HCT116 (cell line): ENCODE measurements around the gene PCSK9. TPM values are rescaled to one million over a fixed set of nuclear protein-coding genes. Genes with fewer than 3 reads are reported as not detected.

Source experiments
- ATAC-seq: fragments of 200-7000 bp; cut with Tn5 transposase; 2 replicates; pipeline ENCODE4 v1.9.1; 2020; ENCODE audit warnings: mild to moderate bottlenecking, moderate library complexity
- BruUV-seq: library from RNA; stranded (reverse); fragments of 400-500 nt; replicated peaks from 2 replicates; lab custom pipeline; 2021; lab: Mats Ljungman, UMichigan
- CTCF ChIA-PET: fragments of 300-600 bp; sonication (Branson Sonifier 250); formaldehyde crosslinking; loops from one replicate; lab custom pipeline; 2021; ENCODE audit warnings: antibody characterized with exemption; lab: Charles Lee
- POLR2A ChIA-PET: fragments of 300-600, 350-600 bp; sonication (Branson Sonifier 250); formaldehyde crosslinking; loops from one replicate; lab custom pipeline; 2021; ENCODE audit warnings: antibody characterized with exemption; lab: Charles Lee
- RAD21 ChIA-PET, 2 experiments: fragments of 300-600 bp; sonication (Branson Sonifier 250); formaldehyde crosslinking; loops; one replicate each; lab custom pipeline; 2023; ENCODE audit warnings: low total read pairs in 2 of 2; ENCODE audit not compliant: uncharacterized antibody in 2 of 2, unreplicated experiment in 2 of 2, low non-redundant PET in 1 of 2; lab: Charles Lee
- DNase-seq: peaks from one replicate; pipeline ENCODE4 v3.0.0-alpha.2; 2010; ENCODE audit warnings: low read depth, low spot score
- H2AFZ ChIP-seq: fragments of 200-600 bp; shearing (Covaris generic), sonication (generic); 2 replicates; pipeline ENCODE4 v1.6.1; 2017; ENCODE audit warnings: low read depth, mixed run types, mixed read lengths, antibody characterized with exemption, low read length; ENCODE audit not compliant: poor library complexity, severe bottlenecking
- H3K27ac ChIP-seq: 2 replicates; pipeline ENCODE4 v1.5.1; 2012; ENCODE audit warnings: low read depth, low read length
- H3K27me3 ChIP-seq: fragments of 200-600 bp; sonication (generic); 2 replicates; pipeline ENCODE4 v1.6.1; 2016; ENCODE audit warnings: mixed run types, low read length, mixed read lengths; ENCODE audit not compliant: insufficient read depth
- H3K36me3 ChIP-seq, 2 experiments: fragments of 200-500 bp in 1 of 2; fragments of 200-600 bp in 1 of 2; sonication (Bioruptor generic) in 1 of 2; sonication (generic) in 1 of 2; 2 replicates each; pipeline versions ENCODE4 v1.5.1 to v1.6.1; 2014 to 2016; ENCODE audit warnings: low read length in 2 of 2, inconsistent platforms in 1 of 2, mixed read lengths in 1 of 2, mixed run types in 1 of 2; ENCODE audit not compliant: insufficient read depth in 2 of 2, control insufficient read depth in 1 of 2
- H3K4me1 ChIP-seq, 2 experiments: fragments of 200-600 bp in 1 of 2; sonication (generic) in 1 of 2; 2 replicates each; pipeline versions ENCODE4 v1.5.1 to v1.6.1; 2012 to 2017; ENCODE audit warnings: low read length in 2 of 2, inconsistent platforms in 1 of 2, mild to moderate bottlenecking in 1 of 2, mixed read lengths in 1 of 2, mixed run types in 1 of 2, moderate library complexity in 1 of 2; ENCODE audit not compliant: insufficient read depth in 2 of 2, control insufficient read depth in 1 of 2
- H3K4me2 ChIP-seq: fragments of 200-600 bp; sonication (generic); 2 replicates; pipeline ENCODE4 v1.6.1; 2017; ENCODE audit warnings: mixed run types, low read length, mixed read lengths
- H3K4me3 ChIP-seq, 2 experiments: fragments of 200-600 bp in 1 of 2; sonication (generic) in 1 of 2; replicated peaks in 1 of 2; 2 replicates each; pipeline ENCODE4 v1.5.1; 2011 to 2016; ENCODE audit warnings: low read length in 2 of 2, control low read depth in 1 of 2, low read depth in 1 of 2, mild to moderate bottlenecking in 1 of 2, mixed read lengths in 1 of 2, mixed run types in 1 of 2
- H3K79me2 ChIP-seq: fragments of 200-600 bp; sonication (generic); 2 replicates; pipeline ENCODE4 v1.6.1; 2017; ENCODE audit warnings: mild to moderate bottlenecking, mixed run types, low read length, moderate library complexity, mixed read lengths; ENCODE audit not compliant: insufficient read depth
- H3K9ac ChIP-seq: fragments of 200-600 bp; sonication (generic); 2 replicates; pipeline ENCODE4 v1.6.1; 2016; ENCODE audit warnings: low read length, mixed read lengths
- H3K9me2 ChIP-seq: fragments of 200-600 bp; sonication (generic), shearing (Covaris generic); 2 replicates; pipeline ENCODE4 v1.6.1; 2017; ENCODE audit warnings: mixed run types, mild to moderate bottlenecking, moderate library complexity; ENCODE audit not compliant: insufficient read depth
- H3K9me3 ChIP-seq, 2 experiments: fragments of 200-500 bp in 1 of 2; fragments of 200-600 bp in 1 of 2; sonication (Bioruptor generic) in 1 of 2; sonication (generic) in 1 of 2; 2 replicates each; pipeline ENCODE4 v1.6.1; 2014 to 2017; ENCODE audit warnings: low read length in 2 of 2, mixed read lengths in 2 of 2, inconsistent platforms in 1 of 2, low read depth in 1 of 2, mild to moderate bottlenecking in 1 of 2, mixed run types in 1 of 2, moderate library complexity in 1 of 2; ENCODE audit not compliant: control insufficient read depth in 1 of 2, insufficient read depth in 1 of 2
- H4K20me1 ChIP-seq: fragments of 200-600 bp; sonication (generic), shearing (Covaris generic); 2 replicates; pipeline ENCODE4 v1.6.1; 2017; ENCODE audit warnings: mixed run types, mild to moderate bottlenecking, moderate library complexity; ENCODE audit not compliant: insufficient read depth
- CBX3 ChIP-seq: IDR thresholded peaks from 2 replicates; pipeline ENCODE4 v1.6.1; 2012; ENCODE audit warnings: low read depth
- CEBPB ChIP-seq: IDR thresholded peaks from 2 replicates; pipeline ENCODE4 v1.6.1; 2012; ENCODE audit warnings: low read depth
- EGR1 ChIP-seq: IDR thresholded peaks from 2 replicates; pipeline ENCODE4 v1.6.1; 2012; ENCODE audit warnings: low read depth
- EZH2 ChIP-seq: fragments of 200-600 bp; sonication (generic); IDR thresholded peaks from 2 replicates; pipeline ENCODE4 v1.6.1; 2017; ENCODE audit warnings: antibody characterized with exemption, mixed run types
- MAX ChIP-seq: IDR thresholded peaks from 2 replicates; pipeline ENCODE4 v1.6.1; 2012
- POLR2A ChIP-seq: IDR thresholded peaks from 2 replicates; pipeline ENCODE4 v1.7.0; 2011; ENCODE audit warnings: borderline replicate concordance; ENCODE audit not compliant: insufficient read depth, insufficient read length; ENCODE audit errors: extremely low read depth
- POLR2AphosphoS5 ChIP-seq: IDR thresholded peaks from 2 replicates; pipeline ENCODE4 v1.6.1; 2011; ENCODE audit warnings: mild to moderate bottlenecking, low read depth, low read length, moderate library complexity
- RAD21 ChIP-seq: IDR thresholded peaks from 2 replicates; pipeline ENCODE4 v1.6.1; 2012; ENCODE audit warnings: low read depth, mild to moderate bottlenecking
- REST ChIP-seq: IDR thresholded peaks from 2 replicates; pipeline ENCODE4 v1.6.1; 2012; ENCODE audit warnings: low read depth
- SIN3A ChIP-seq: IDR thresholded peaks from 2 replicates; pipeline ENCODE4 v1.6.1; 2012; ENCODE audit warnings: low read depth
- SP1 ChIP-seq: IDR thresholded peaks from 2 replicates; pipeline ENCODE4 v1.6.1; 2012; ENCODE audit warnings: low read depth
- SRF ChIP-seq: IDR thresholded peaks from 2 replicates; pipeline ENCODE4 v1.6.1; 2012; ENCODE audit warnings: low read depth
- ZFX ChIP-seq: fragments of 450-650 bp; IDR thresholded peaks from 2 replicates; pipeline ENCODE4 v1.6.1; 2017
- ZNF274 ChIP-seq: fragments of 200-500 bp; sonication (Bioruptor generic); IDR thresholded peaks from 2 replicates; pipeline ENCODE4 v1.6.1; 2014; ENCODE audit warnings: mild to moderate bottlenecking, low read depth, low read length, inconsistent platforms
- intact Hi-C: fragments of 100-400 bp; cut with micrococcal nuclease; formaldehyde crosslinking; loops from 2 replicates; pipeline ENCODE4 v1.10.0; 2022
- total RNA-seq: library from RNA; stranded (reverse); gene quantifications from one replicate; pipeline ENCODE4 v1.2.1, GENCODE V29; 2021; ENCODE audit not compliant: unreplicated experiment
- TF ChIP-seq, protein P1 (sequence below): IDR thresholded peaks from 2 replicates; pipeline ENCODE4 v1.6.1; 2011; ENCODE audit warnings: mild to moderate bottlenecking, low read length, moderate library complexity; ENCODE audit not compliant: insufficient replicate concordance; ENCODE audit errors: extremely low read depth

PCSK9 gene
- total RNA-seq, 1 experiment from 2014 or later, result 39.6 TPM

GRCh38 chr1:55068638-55069037 is 29.3 kb downstream of the PCSK9 start (continued):
- TF ChIP-seq POLR2A (no peak), ZNF274 (no peak), SRF (no peak), CBX3 (no peak), REST (no peak), SP1 (no peak), MAX (no peak), POLR2AphosphoS5 (no peak), EGR1 (no peak), SIN3A (no peak), CEBPB (no peak)

DNA sequence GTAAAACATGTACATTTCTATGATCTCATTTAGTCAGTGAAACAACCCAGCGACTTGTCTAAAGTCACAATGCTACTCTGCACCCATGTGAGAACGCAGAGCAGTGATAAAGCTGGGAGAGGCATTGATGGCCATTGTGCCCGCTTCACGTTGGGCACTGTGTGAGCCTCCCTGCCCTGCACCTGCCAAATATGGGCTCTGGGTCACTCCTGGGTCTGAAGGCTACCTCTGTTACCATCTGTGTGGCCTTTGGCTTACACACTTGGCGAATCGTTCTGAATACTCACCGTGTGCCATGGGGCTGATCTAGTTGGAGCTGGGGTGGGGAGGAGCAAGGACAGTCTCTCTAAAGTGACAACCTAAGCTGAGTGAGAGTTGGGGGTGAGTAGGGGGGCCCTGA is 29.9 kb downstream of the PCSK9 start:
- no peaks in the 10 kb centered on the region for H3K9me3 ChIP-seq
- no peak overlapping the region for H3K4me3 ChIP-seq
- no peaks in the 10 kb centered on the region for H3K9me2 ChIP-seq
- CTCF ChIA-PET, result interaction anchor here (0.7 kb wide), 1 partner anchor 68 kb away, joined by 3 read pairs; no protein-coding TSS in a partner anchor
- no peak overlapping the region for H2AFZ ChIP-seq
- H4K20me1 ChIP-seq, result no peaks in the 10 kb centered on the region
- peaks cover 0 to 5% of the 10 kb centered on the region in 2 experiments; a peak in 1 of 4 replicates for H3K4me1 ChIP-seq
- H3K27ac ChIP-seq, result no peak overlapping the region
- BruUV-seq, result no TSS peak
- intact Hi-C loops, result no loop called here
- peaks cover 28 to 38% of the 10 kb centered on the region in 2 experiments; a peak in 3 of 4 replicates for H3K36me3 ChIP-seq
- no peak overlapping the region for H3K9ac ChIP-seq
- no peaks in the 10 kb centered on the region for H3K79me2 ChIP-seq
- H3K4me2 ChIP-seq, result no peak overlapping the region
- POLR2A ChIA-PET, result no interaction called here
- ATAC-seq, result no peak
- H3K27me3 ChIP-seq, result no peaks in the 10 kb centered on the region
- DNase-seq, result no peak
- RAD21 ChIA-PET, result no interaction called here
- TF ChIP-seq RAD21 (no peak), REST (no peak), SRF (no peak), CBX3 (no peak), ZFX (no peak), EZH2 (no peak), EGR1 (no peak)
- TF ChIP-seq, protein P1, sequence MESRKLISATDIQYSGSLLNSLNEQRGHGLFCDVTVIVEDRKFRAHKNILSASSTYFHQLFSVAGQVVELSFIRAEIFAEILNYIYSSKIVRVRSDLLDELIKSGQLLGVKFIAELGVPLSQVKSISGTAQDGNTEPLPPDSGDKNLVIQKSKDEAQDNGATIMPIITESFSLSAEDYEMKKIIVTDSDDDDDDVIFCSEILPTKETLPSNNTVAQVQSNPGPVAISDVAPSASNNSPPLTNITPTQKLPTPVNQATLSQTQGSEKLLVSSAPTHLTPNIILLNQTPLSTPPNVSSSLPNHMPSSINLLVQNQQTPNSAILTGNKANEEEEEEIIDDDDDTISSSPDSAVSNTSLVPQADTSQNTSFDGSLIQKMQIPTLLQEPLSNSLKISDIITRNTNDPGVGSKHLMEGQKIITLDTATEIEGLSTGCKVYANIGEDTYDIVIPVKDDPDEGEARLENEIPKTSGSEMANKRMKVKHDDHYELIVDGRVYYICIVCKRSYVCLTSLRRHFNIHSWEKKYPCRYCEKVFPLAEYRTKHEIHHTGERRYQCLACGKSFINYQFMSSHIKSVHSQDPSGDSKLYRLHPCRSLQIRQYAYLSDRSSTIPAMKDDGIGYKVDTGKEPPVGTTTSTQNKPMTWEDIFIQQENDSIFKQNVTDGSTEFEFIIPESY, result no peak
